Vagina (tissue), 2 donors: ENCODE measurements around the gene MIF4GD. TPM values are rescaled to one million over a fixed set of nuclear protein-coding genes. Genes with fewer than 3 reads are reported as not detected.

ENCODE experiments used
- DNase-seq, 2 donors: peaks; one replicate each; pipeline ENCODE4 v3.0.0-alpha.2; 2017; ENCODE audit errors: extremely low spot score in 2 of 2
- H3K27ac ChIP-seq: fragments of 200-600 bp; sonication (generic); one replicate; pipeline ENCODE4 v1.5.1; 2019
- H3K27me3 ChIP-seq: fragments of 200-600 bp; sonication (generic); one replicate; pipeline ENCODE4 v1.5.1; 2019
- H3K36me3 ChIP-seq, 2 donors: fragments of 200-600 bp; sonication (generic); one replicate each; pipeline ENCODE4 v1.5.1; 2017 to 2019
- H3K4me1 ChIP-seq: fragments of 200-600 bp; sonication (generic); one replicate; pipeline ENCODE4 v1.5.1; 2019
- H3K4me3 ChIP-seq, 2 donors: fragments of 200-600 bp; sonication (generic); 1 replicate in 1 of 2; 2 replicates in 1 of 2; pipeline ENCODE4 v1.5.1; 2016 to 2019
- H3K9me3 ChIP-seq: fragments of 200-600 bp; sonication (generic); one replicate; pipeline ENCODE4 v1.5.1; 2019
- POLR2A ChIP-seq, 2 donors: fragments of 450-650 bp; IDR thresholded peaks; one replicate each; pipeline ENCODE4 v1.6.1; 2017; ENCODE audit warnings: antibody characterized with exemption in 2 of 2, mild to moderate bottlenecking in 2 of 2, moderate library complexity in 2 of 2
- POLR2AphosphoS5 ChIP-seq, 2 donors: sonication (generic); formaldehyde crosslinking; IDR thresholded peaks; one replicate each; pipeline ENCODE4 v1.9.0; 2017; ENCODE audit warnings: antibody characterized with exemption in 2 of 2, mild to moderate bottlenecking in 2 of 2, low read depth in 1 of 2; ENCODE audit not compliant: insufficient read depth in 1 of 2
- intact Hi-C: fragments of 100-400 bp; cut with DNase I; formaldehyde crosslinking; loops from one replicate; pipeline ENCODE4 v1.15.1; 2023
- total RNA-seq: library from RNA; depleted of rRNA; stranded (reverse); fragments of >200 nt; gene quantifications from one replicate; pipeline ENCODE4 v1.2.3, GENCODE V29; 2016
- TF ChIP-seq, protein P1 (sequence below), 3 experiments: fragments of 450-650 bp in 2 of 3; fragments of 200-600 bp in 1 of 3; sonication (generic) in 1 of 3; IDR thresholded peaks; one replicate each; pipeline ENCODE4 v1.5.1; 2017 to 2019; ENCODE audit warnings: antibody characterized with exemption in 3 of 3, mild to moderate bottlenecking in 2 of 3, moderate library complexity in 2 of 3

Gene MIF4GD, protein sequence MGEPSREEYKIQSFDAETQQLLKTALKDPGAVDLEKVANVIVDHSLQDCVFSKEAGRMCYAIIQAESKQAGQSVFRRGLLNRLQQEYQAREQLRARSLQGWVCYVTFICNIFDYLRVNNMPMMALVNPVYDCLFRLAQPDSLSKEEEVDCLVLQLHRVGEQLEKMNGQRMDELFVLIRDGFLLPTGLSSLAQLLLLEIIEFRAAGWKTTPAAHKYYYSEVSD
- total RNA-seq, result 26.3 TPM

- intact Hi-C loops, result no loop called here
- Histone ChIP-seq H3K4me1 (peaks cover 23% of the 10 kb centered on the region), H3K4me3 (peak within 1 kb of the TSS; percentile 76 to 88)
Measured at GRCh38 chr17:75270966-75271232, at the start of gene MIF4GD. MIF4GD (minus strand) TSS chr17:75271231; CDS start chr17:75270195, 1,036 bp downstream.

DNA sequence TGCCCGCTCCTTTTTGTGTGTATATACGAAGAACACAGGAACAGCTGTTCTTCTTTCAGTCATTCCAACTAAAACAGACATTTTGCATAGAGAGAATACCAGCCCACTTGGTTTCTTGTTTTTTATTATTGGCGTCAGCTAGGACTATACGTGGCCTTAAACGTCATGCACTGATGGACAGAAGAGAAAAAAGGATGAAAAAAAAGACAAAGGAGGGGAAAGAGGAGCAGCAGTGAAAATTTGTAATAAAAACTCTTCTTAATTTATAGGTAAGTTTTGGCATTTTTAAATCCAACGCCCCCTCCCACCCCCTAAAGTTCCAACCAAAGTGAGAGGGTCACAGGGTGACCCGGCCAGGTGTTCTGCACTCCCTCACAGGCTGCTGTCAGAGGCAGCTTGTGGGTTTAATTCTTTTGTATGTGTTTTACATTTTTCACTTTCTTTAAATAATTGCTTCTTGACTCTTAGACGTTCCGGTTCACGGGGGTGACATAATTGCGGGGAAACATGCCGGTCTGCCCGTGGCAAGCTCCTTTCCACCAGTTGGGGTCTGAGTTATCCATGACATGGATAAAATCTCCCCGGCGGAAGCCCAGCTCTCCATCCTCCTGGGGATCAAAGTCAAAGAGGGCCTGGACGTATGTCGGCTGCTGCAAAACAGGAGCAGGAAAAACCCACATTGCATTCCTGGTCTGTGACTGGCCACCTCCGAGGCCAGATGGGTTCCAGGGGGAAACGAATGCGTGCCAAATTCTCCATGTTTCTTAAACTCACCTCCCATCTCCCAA lies 49.1 kb upstream of the MIF4GD start:
- H3K9me3 ChIP-seq, result no peaks in the 10 kb centered on the region
- no peaks in the 10 kb centered on the region for H3K27me3 ChIP-seq
- no peak overlapping the region for H3K27ac ChIP-seq
- no peaks in the 10 kb centered on the region for H3K4me1 ChIP-seq
- no peak overlapping the region for H3K4me3 ChIP-seq
- no peak for DNase-seq
- intact Hi-C loops, result loop anchor here (5.0 kb wide), 1 partner anchor 92 kb away; no protein-coding TSS in a partner anchor
- peaks cover 0 to 33% of the 10 kb centered on the region in 2 donors for H3K36me3 ChIP-seq
- TF ChIP-seq POLR2AphosphoS5 (IDR thresholded peaks at IDR 0.05; ENCODE audit: insufficient read depth in 1 of 2, low read depth in 1 of 2) (no peak), POLR2A (IDR thresholded peaks at IDR 0.05) (no peak)
- TF ChIP-seq, protein P1, sequence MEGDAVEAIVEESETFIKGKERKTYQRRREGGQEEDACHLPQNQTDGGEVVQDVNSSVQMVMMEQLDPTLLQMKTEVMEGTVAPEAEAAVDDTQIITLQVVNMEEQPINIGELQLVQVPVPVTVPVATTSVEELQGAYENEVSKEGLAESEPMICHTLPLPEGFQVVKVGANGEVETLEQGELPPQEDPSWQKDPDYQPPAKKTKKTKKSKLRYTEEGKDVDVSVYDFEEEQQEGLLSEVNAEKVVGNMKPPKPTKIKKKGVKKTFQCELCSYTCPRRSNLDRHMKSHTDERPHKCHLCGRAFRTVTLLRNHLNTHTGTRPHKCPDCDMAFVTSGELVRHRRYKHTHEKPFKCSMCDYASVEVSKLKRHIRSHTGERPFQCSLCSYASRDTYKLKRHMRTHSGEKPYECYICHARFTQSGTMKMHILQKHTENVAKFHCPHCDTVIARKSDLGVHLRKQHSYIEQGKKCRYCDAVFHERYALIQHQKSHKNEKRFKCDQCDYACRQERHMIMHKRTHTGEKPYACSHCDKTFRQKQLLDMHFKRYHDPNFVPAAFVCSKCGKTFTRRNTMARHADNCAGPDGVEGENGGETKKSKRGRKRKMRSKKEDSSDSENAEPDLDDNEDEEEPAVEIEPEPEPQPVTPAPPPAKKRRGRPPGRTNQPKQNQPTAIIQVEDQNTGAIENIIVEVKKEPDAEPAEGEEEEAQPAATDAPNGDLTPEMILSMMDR (IDR thresholded peaks at IDR 0.05), result no peak

More at GRCh38 chr17:75270966-75271232, at the start of gene MIF4GD:
- peak in 1 of 2 donors; percentile 0 for TF ChIP-seq POLR2AphosphoS5 (IDR thresholded peaks at IDR 0.05; ENCODE audit: insufficient read depth in 1 of 2, low read depth in 1 of 2)
- TF ChIP-seq POLR2A (IDR thresholded peaks at IDR 0.05), result peak in 1 of 2 donors; percentile 35
- TF ChIP-seq, protein P1 (IDR thresholded peaks at IDR 0.05), result no peak
- Histone ChIP-seq H3K9me3 (no peaks in the 10 kb centered on the region), H3K27ac (peak within 1 kb of the TSS; percentile 89), H3K27me3 (no peaks in the 10 kb centered on the region), H3K36me3 (peaks cover 0 to 7% of the 10 kb centered on the region in 2 donors)
- no peak for DNase-seq

- intact Hi-C loops, result no loop called here
- Histone ChIP-seq H3K36me3 (peaks cover 0 to 32% of the 10 kb centered on the region in 2 donors), H3K4me1 (no peaks in the 10 kb centered on the region), H3K27ac (no peak overlapping the region), H3K4me3 (no peak overlapping the region), H3K27me3 (no peaks in the 10 kb centered on the region), H3K9me3 (no peaks in the 10 kb centered on the region)
- TF ChIP-seq, protein P1 (IDR thresholded peaks at IDR 0.05), result no peak
- TF ChIP-seq POLR2AphosphoS5 (IDR thresholded peaks at IDR 0.05; ENCODE audit: insufficient read depth in 1 of 2, low read depth in 1 of 2) (no peak), POLR2A (IDR thresholded peaks at IDR 0.05) (no peak)
- DNase-seq, result no peak
Measured at GRCh38 chr17:75318615-75319222, 47.7 kb upstream of the MIF4GD start.

DNA sequence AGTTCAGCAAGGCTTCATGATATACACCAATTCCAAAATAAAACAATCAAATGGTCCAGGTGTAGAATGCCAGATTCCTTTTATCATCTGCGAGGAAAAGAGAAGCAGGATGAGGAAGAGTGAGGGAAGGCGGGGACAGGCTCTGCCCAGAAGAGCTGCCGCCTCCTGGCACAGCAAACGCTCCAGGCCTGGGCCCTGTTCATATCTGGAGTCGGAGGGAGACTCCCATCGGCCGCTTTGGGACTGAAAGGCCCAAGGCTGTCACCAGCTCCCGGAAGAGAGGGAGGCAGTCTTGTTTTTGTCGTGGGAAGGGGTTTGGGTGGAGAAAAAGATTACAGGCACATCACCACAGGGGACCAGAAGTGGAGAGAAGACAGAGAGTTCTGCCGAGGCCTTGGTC lies 47.2 kb upstream of the MIF4GD start:
- Histone ChIP-seq H3K27ac (no peak overlapping the region), H3K36me3 (peaks cover 0 to 32% of the 10 kb centered on the region in 2 donors), H3K4me3 (no peak overlapping the region), H3K4me1 (no peaks in the 10 kb centered on the region), H3K9me3 (no peaks in the 10 kb centered on the region), H3K27me3 (no peaks in the 10 kb centered on the region)
- no peak for TF ChIP-seq POLR2A (IDR thresholded peaks at IDR 0.05)
- TF ChIP-seq, protein P1 (IDR thresholded peaks at IDR 0.05), result no peak
- TF ChIP-seq POLR2AphosphoS5 (IDR thresholded peaks at IDR 0.05; ENCODE audit: insufficient read depth in 1 of 2, low read depth in 1 of 2), result no peak
- intact Hi-C loops, result no loop called here
- DNase-seq, result no peak
